GM23338 (cell line): ENCODE data around the gene NFKBIZ. TPM values are rescaled to one million over a fixed set of nuclear protein-coding genes. Genes with fewer than 3 reads are reported as not detected.

Experiments used
- ATAC-seq: fragments of 200-7000 bp; cut with Tn5 transposase; 3 replicates; pipeline ENCODE4 v1.9.1; 2020
- DNase-seq: peaks from one replicate; pipeline ENCODE4 v3.0.0-alpha.2; 2015; ENCODE audit warnings: low spot score
- H2AFZ ChIP-seq: fragments of 200-600 bp; sonication (generic); 2 replicates; pipeline ENCODE4 v1.8.0; 2016; ENCODE audit warnings: antibody characterized with exemption, mild to moderate bottlenecking, moderate library complexity
- H3F3A ChIP-seq: fragments of 200-600 bp; sonication (generic); replicated peaks from 2 replicates; pipeline ENCODE4 v1.8.0; 2017; ENCODE audit warnings: antibody characterized with exemption, mixed run types, low read depth
- H3K27ac ChIP-seq: fragments of 200-600 bp; sonication (generic); 2 replicates; pipeline ENCODE4 v1.6.1; 2016; ENCODE audit warnings: low read depth
- H3K27me3 ChIP-seq: fragments of 200-600 bp; sonication (generic); 2 replicates; pipeline ENCODE4 v1.8.0; 2016; ENCODE audit warnings: mild to moderate bottlenecking, mixed run types, moderate library complexity; ENCODE audit not compliant: insufficient read depth
- H3K36me3 ChIP-seq: fragments of 200-600 bp; sonication (generic); 2 replicates; pipeline ENCODE4 v1.8.0; 2016; ENCODE audit warnings: mild to moderate bottlenecking; ENCODE audit not compliant: insufficient read depth
- H3K4me1 ChIP-seq: fragments of 200-600 bp; sonication (generic); 2 replicates; pipeline ENCODE4 v1.8.0; 2016; ENCODE audit warnings: mild to moderate bottlenecking, moderate library complexity; ENCODE audit not compliant: insufficient read depth
- H3K4me2 ChIP-seq: fragments of 200-600 bp; sonication (generic); 2 replicates; pipeline ENCODE4 v1.7.1; 2017; ENCODE audit warnings: mixed run types
- H3K4me3 ChIP-seq: fragments of 200-600 bp; sonication (generic); 2 replicates; pipeline ENCODE4 v1.6.1; 2016; ENCODE audit warnings: mixed run types
- H3K79me2 ChIP-seq: fragments of 200-600 bp; sonication (generic); replicated peaks from 2 replicates; pipeline ENCODE4 v1.8.0; 2017; ENCODE audit warnings: mild to moderate bottlenecking; ENCODE audit not compliant: insufficient read depth
- H3K9me2 ChIP-seq: fragments of 200-600 bp; sonication (generic); 2 replicates; pipeline ENCODE4 v1.8.0; 2017; ENCODE audit not compliant: insufficient read depth
- H4K20me1 ChIP-seq: fragments of 200-600 bp; sonication (generic); replicated peaks from 2 replicates; pipeline ENCODE4 v1.8.0; 2017; ENCODE audit warnings: mild to moderate bottlenecking; ENCODE audit not compliant: insufficient read depth
- H3K27ac Mint-ChIP-seq: 2 replicates; pipeline ENCODE4 v1.8.0; 2020; ENCODE audit warnings: inconsistent platforms, mild to moderate bottlenecking, moderate library complexity, mixed read lengths
- H3K27me3 Mint-ChIP-seq: 3 replicates; pipeline ENCODE4 v1.8.0; 2022; ENCODE audit warnings: low read depth, mild to moderate bottlenecking, moderate library complexity, mixed read lengths, inconsistent platforms; ENCODE audit not compliant: insufficient read depth, poor library complexity
- H3K36me3 Mint-ChIP-seq: 3 replicates; pipeline ENCODE4 v1.8.0; 2021; ENCODE audit warnings: low read depth, mild to moderate bottlenecking, inconsistent platforms, moderate library complexity, mixed read lengths
- H3K4me1 Mint-ChIP-seq: 3 replicates; pipeline ENCODE4 v1.8.0; 2020; ENCODE audit warnings: mild to moderate bottlenecking, inconsistent platforms, mixed read lengths
- H3K4me3 Mint-ChIP-seq: 3 replicates; pipeline ENCODE4 v1.8.0; 2021; ENCODE audit warnings: moderate library complexity, mild to moderate bottlenecking, inconsistent platforms, mixed read lengths
- H3K9me3 Mint-ChIP-seq: 3 replicates; pipeline ENCODE4 v1.8.0; 2020; ENCODE audit warnings: moderate library complexity, mild to moderate bottlenecking, inconsistent platforms, mixed read lengths
- CREB1 ChIP-seq: fragments of 250-450 bp; sonication (Bioruptor Pico); IDR thresholded peaks from 2 replicates; pipeline ENCODE4 v1.5.0; 2020; ENCODE audit warnings: low read depth, mild to moderate bottlenecking, moderate library complexity
- EZH2 ChIP-seq: fragments of 200-600 bp; sonication (generic); IDR thresholded peaks from one replicate; pipeline ENCODE4 v1.8.0; 2017; ENCODE audit warnings: antibody characterized with exemption, mild to moderate bottlenecking, low read depth; ENCODE audit not compliant: unreplicated experiment
- EZH2phosphoT487 ChIP-seq: fragments of 200-600 bp; sonication (generic); IDR thresholded peaks from one replicate; pipeline ENCODE4 v1.8.1; 2018; ENCODE audit warnings: antibody characterized with exemption; ENCODE audit not compliant: unreplicated experiment
- POLR2AphosphoS5 ChIP-seq: IDR thresholded peaks from 2 replicates; pipeline ENCODE4 v1.6.1; 2016; ENCODE audit warnings: antibody characterized with exemption, low read depth
- STAT1 ChIP-seq: IDR thresholded peaks from one replicate; pipeline ENCODE4 v1.6.1; 2016; ENCODE audit warnings: antibody characterized with exemption; ENCODE audit not compliant: unreplicated experiment
- polyA plus RNA-seq: library from polyadenylated mRNA; unstranded; fragments of >200 nt; fragmentation: Nextera tagmentation; extraction: Ambion mirVana; gene quantifications from 2 replicates; pipeline ENCODE4 v1.2.1, GENCODE V29; 2016
- total RNA-seq: library from RNA; depleted of rRNA; stranded (reverse); fragments of >200 nt; shearing (Covaris generic); gene quantifications from 2 replicates; pipeline ENCODE4 v1.2.3, GENCODE V29; 2014
- TF ChIP-seq, protein P1 (sequence below): fragments of 250-450 bp; sonication (Bioruptor Pico); IDR thresholded peaks from 2 replicates; pipeline ENCODE4 v1.5.0; 2020; ENCODE audit warnings: mild to moderate bottlenecking, moderate library complexity
- TF ChIP-seq, protein P2 (sequence below), 2 experiments: fragments of 200-600 bp in 1 of 2; sonication (generic) in 1 of 2; conservative IDR thresholded peaks; 2 replicates each; pipeline versions ENCODE4 v1.5.1 to v1.6.1; 2016 to 2017; ENCODE audit warnings: antibody characterized with exemption in 2 of 2, low read depth in 2 of 2, mild to moderate bottlenecking in 2 of 2, moderate library complexity in 1 of 2

NFKBIZ gene
- total and polyA plus RNA-seq, 2 experiments from 2014 or later, result 14.1 to 18.2 TPM

DNA sequence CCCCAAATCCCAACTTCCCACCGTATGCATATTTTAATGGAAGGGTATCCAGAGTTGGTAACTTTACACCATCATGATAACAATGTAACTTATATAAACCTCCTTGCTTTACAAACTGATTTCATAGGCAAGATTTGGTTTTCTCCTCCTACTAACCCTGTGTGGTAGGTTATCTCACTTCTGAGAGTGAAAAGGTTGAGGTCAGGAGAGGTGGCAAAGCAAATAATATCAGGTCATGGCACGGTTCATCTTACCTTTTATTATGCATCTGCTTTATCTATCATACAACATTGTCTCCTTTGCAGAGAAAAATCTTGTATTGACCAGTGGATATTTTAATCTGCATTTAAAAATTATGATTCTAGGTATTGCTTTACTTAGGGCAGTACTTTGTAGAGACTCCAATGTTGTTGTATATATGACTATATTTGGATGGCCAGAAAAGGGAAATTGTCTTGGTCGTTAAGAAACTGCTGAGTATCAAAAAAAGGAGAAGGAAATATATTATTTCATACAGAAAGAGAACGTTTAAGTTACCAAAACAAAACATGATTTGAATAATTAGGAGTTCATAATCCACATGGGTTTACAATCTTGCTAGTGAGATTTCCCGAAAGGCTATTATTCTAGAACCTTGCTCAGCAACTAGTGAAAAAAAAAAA is 30.4 kb downstream of the NFKBIZ start (continued):
- TF ChIP-seq, protein P1, sequence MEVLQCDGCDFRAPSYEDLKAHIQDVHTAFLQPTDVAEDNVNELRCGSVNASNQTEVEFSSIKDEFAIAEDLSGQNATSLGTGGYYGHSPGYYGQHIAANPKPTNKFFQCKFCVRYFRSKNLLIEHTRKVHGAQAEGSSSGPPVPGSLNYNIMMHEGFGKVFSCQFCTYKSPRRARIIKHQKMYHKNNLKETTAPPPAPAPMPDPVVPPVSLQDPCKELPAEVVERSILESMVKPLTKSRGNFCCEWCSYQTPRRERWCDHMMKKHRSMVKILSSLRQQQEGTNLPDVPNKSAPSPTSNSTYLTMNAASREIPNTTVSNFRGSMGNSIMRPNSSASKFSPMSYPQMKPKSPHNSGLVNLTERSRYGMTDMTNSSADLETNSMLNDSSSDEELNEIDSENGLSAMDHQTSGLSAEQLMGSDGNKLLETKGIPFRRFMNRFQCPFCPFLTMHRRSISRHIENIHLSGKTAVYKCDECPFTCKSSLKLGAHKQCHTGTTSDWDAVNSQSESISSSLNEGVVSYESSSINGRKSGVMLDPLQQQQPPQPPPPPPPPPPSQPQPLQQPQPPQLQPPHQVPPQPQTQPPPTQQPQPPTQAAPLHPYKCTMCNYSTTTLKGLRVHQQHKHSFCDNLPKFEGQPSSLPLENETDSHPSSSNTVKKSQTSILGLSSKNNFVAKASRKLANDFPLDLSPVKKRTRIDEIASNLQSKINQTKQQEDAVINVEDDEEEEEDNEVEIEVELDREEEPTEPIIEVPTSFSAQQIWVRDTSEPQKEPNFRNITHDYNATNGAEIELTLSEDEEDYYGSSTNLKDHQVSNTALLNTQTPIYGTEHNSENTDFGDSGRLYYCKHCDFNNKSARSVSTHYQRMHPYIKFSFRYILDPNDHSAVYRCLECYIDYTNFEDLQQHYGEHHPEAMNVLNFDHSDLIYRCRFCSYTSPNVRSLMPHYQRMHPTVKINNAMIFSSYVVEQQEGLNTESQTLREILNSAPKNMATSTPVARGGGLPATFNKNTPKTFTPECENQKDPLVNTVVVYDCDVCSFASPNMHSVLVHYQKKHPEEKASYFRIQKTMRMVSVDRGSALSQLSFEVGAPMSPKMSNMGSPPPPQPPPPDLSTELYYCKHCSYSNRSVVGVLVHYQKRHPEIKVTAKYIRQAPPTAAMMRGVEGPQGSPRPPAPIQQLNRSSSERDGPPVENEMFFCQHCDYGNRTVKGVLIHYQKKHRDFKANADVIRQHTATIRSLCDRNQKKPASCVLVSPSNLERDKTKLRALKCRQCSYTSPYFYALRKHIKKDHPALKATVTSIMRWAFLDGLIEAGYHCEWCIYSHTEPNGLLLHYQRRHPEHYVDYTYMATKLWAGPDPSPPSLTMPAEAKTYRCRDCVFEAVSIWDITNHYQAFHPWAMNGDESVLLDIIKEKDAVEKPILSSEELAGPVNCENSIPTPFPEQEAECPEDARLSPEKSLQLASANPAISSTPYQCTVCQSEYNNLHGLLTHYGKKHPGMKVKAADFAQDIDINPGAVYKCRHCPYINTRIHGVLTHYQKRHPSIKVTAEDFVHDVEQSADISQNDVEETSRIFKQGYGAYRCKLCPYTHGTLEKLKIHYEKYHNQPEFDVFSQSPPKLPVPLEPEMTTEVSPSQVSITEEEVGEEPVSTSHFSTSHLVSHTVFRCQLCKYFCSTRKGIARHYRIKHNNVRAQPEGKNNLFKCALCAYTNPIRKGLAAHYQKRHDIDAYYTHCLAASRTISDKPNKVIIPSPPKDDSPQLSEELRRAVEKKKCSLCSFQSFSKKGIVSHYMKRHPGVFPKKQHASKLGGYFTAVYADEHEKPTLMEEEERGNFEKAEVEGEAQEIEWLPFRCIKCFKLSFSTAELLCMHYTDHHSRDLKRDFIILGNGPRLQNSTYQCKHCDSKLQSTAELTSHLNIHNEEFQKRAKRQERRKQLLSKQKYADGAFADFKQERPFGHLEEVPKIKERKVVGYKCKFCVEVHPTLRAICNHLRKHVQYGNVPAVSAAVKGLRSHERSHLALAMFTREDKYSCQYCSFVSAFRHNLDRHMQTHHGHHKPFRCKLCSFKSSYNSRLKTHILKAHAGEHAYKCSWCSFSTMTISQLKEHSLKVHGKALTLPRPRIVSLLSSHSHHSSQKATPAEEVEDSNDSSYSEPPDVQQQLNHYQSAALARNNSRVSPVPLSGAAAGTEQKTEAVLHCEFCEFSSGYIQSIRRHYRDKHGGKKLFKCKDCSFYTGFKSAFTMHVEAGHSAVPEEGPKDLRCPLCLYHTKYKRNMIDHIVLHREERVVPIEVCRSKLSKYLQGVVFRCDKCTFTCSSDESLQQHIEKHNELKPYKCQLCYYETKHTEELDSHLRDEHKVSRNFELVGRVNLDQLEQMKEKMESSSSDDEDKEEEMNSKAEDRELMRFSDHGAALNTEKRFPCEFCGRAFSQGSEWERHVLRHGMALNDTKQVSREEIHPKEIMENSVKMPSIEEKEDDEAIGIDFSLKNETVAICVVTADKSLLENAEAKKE (CRISPR knock-in tag), result no peak
- TF ChIP-seq EZH2 (no peak), CREB1 (CRISPR knock-in tag) (no peak), POLR2AphosphoS5 (no peak)

DNA sequence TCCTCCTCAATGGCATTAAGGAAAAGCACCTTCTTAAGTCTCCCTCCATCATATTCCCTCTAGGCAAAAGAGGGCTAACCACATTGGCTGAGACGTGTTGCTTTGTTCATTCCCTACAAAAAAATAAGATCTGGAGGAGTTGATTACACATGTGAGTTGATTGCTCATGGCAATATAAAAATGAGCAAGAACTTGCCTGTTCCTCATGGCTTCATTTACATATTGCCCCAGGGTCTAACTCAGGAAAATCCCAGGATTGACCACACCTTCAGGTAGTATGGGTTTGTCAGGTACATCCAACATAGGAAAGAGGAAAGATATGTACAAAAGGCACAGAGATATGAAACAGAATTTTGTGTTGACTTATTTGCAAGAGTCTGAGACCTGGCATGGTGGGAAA is 35.5 kb downstream of the NFKBIZ start:
- H2AFZ ChIP-seq, result no peak overlapping the region
- H3K4me3 ChIP-seq, result no peak overlapping the region
- no peaks in the 10 kb centered on the region for H3K79me2 ChIP-seq
- no peak overlapping the region for H3K27ac Mint-ChIP-seq
- ATAC-seq, result no peak
- H3K27ac ChIP-seq, result no peak overlapping the region
- no peak for DNase-seq
- no peak overlapping the region for H3K4me2 ChIP-seq
- H3K27me3 ChIP-seq, result no peaks in the 10 kb centered on the region
- no peaks in the 10 kb centered on the region for H3K4me1 Mint-ChIP-seq
- H3K9me2 ChIP-seq, result no peaks in the 10 kb centered on the region; the same call in 1 of the 2 replicates
- H3F3A ChIP-seq, result no peaks in the 10 kb centered on the region
- peaks cover 3% of the 10 kb centered on the region; the same call in 2 of the 3 replicates for H3K9me3 Mint-ChIP-seq
- no peaks in the 10 kb centered on the region for H3K36me3 ChIP-seq
- no peaks in the 10 kb centered on the region for H3K4me1 ChIP-seq
- H3K36me3 Mint-ChIP-seq, result no peaks in the 10 kb centered on the region
- no peaks in the 10 kb centered on the region for H3K27me3 Mint-ChIP-seq
- no peak overlapping the region for H3K4me3 Mint-ChIP-seq
- no peaks in the 10 kb centered on the region for H4K20me1 ChIP-seq
- TF ChIP-seq, protein P2, sequence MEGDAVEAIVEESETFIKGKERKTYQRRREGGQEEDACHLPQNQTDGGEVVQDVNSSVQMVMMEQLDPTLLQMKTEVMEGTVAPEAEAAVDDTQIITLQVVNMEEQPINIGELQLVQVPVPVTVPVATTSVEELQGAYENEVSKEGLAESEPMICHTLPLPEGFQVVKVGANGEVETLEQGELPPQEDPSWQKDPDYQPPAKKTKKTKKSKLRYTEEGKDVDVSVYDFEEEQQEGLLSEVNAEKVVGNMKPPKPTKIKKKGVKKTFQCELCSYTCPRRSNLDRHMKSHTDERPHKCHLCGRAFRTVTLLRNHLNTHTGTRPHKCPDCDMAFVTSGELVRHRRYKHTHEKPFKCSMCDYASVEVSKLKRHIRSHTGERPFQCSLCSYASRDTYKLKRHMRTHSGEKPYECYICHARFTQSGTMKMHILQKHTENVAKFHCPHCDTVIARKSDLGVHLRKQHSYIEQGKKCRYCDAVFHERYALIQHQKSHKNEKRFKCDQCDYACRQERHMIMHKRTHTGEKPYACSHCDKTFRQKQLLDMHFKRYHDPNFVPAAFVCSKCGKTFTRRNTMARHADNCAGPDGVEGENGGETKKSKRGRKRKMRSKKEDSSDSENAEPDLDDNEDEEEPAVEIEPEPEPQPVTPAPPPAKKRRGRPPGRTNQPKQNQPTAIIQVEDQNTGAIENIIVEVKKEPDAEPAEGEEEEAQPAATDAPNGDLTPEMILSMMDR (conservative IDR thresholded peaks at IDR 0.05; ENCODE audit: low read depth in 2 of 2), result no peak
- no peak for TF ChIP-seq STAT1
- no peak for TF ChIP-seq CREB1 (CRISPR knock-in tag)
- no peak for TF ChIP-seq EZH2phosphoT487
- no peak for TF ChIP-seq POLR2AphosphoS5
- TF ChIP-seq, protein P1 (CRISPR knock-in tag), result no peak
